IPS DF 19.7 (cell line): ENCODE results near the gene GRAP2.
A peak's percentile ranks its signal among the peaks of the same experiment; 100 is the strongest.

Experiments used
- DNase-seq: peaks from one replicate; pipeline ENCODE4 v3.0.0-alpha.2; 2013; ENCODE audit warnings: low read depth, low spot score

The GRAP2 gene

GRCh38 chr22:39925273-39925672 lies 24.4 kb downstream of the GRAP2 start:
- DNase-seq, result no peak

DNA sequence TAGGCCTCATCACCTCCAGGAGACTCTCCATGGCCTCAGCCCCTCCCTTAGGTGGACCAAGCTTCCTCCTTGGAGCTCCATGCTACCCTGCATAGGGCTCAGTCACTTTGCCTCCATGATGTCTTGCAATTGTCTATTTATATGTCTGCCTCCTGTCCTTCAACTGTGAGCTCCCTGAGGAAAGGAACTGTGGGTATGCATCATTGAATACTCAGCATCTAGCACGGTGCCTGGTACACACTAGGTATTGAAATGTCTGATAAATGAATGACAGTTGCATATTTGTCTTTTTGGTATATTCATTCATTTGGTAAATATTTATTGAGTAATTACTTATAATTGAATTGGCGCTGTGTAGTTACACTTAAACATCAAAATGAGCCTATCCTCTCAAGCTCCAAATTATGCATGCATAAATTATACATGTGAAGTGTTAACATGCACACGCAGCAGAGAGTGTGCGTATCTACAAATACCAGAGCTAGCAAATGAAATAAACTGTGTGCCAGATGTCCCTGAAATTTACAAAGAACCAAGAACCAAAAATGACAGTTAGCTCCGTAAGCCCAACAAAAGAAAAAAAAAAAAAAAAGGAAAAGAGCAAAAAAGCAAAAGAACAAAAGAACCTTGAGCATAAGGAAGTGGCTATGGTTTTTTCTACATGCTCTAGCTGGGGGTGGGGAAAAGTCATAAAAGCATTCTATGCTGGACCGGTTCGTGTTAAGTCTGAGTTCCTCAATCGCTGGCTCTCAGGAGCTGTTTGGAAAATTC lies 25.2 kb downstream of the GRAP2 start:
- no peak for DNase-seq

DNA sequence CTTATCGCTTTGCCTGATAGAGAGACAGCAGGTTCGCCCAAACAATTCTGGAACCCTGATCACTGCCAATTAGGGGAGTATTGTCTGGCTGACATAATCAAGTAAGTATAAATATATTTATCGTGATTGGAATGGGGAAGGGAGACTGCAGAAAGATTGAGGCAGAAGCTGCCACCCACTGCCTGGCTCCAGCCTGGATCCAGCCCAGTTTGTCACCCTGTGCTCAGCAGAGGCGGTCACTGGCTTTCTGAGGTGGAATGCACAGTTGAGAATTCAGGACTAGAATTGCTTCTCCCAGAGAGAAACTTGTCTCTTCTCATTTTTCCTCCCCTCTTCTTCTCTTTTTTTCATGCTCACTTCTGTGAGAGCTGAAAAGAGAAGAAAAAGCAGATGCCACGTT lies 25.9 kb downstream of the GRAP2 start:
- DNase-seq, result no peak

- no peak for DNase-seq
Observed at GRCh38 chr22:39927544-39927943, 26.7 kb downstream of the GRAP2 start.

DNA sequence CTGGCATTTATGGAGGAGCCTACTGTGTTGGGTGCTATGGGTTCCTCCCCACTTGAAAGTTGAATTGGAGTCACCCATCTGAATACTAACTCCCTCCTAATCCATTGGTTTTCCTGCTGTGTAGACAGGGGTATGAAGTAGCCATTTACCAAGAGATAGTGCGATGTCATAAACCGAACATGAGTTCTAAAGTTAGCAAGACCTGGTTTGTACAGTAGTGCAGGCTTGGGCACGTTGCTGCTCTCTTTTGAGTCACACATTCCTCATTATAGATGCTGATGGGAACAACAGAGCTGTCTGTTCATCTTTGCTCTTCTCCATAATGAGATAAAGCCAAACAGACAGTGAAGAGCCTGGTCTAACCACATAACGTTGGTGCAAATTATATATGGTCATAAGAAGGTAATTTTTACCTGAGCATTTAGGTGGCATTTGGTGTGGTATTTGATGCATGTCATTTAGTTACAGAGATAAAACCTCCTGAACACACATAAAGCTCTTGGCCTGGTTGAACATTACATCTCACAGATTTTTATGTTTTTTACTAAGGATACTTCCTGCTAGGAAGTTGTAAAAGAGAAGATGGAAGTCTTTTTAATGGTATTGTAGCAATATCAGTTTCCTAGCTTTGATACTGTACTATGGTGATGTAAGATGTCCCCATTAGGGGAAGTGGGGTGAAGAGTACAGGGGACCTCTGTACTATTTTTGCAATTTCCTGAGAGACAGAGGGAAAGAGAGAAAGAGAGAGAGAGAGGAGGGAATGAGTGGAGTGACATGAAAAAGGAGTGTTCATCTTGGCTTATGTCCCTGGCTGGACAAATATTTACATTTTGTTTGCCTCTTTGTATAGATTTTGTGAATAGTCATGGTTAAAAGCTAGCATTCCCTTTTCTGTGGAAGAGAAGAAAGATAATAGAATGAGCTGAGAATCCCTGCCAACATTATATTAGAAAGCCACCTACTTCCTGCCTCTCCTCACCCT lies 27.9 kb downstream of the GRAP2 start:
- DNase-seq, result no peak

GRCh38 chr22:39931251-39931650 lies 30.4 kb downstream of the GRAP2 start:
- no peak for DNase-seq

- no peak for DNase-seq
Observed at GRCh38 chr22:39932166-39932565, 31.3 kb downstream of the GRAP2 start.

DNA sequence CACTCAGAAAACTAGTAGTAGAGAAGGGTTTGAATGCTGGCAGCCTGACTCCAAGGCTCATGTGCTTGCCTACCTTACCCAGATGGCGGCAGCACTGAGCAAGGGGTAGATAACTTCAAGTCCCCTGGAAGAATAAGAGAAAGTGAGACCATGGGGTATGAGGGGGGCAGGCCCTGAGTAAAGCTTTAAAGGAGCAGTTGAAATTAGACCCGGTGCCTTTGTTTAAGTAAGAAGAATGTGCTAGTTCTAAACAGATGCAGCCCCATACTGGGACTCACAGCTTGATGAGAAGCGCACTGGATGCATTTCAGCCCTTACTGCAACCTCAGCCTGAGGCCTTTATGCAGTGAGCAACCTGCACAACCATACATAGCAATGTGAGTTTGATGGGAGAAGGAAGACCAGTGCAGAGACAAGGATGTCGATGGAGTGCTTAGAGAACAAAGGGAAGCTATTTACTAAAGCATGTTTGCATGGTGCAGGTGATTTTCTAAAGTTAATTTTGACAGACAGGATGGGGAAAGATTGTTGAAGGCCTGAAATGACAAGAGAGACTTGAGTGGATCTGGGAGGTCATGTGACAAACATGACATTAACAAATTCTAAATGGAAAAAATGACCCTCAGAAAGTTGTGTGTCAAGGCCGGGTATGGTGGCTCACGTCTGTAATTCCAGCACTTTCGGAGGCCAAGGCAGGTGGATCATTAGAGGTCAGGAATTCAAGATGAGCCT lies 32.2 kb downstream of the GRAP2 start:
- DNase-seq, result peak; percentile 94

DNA sequence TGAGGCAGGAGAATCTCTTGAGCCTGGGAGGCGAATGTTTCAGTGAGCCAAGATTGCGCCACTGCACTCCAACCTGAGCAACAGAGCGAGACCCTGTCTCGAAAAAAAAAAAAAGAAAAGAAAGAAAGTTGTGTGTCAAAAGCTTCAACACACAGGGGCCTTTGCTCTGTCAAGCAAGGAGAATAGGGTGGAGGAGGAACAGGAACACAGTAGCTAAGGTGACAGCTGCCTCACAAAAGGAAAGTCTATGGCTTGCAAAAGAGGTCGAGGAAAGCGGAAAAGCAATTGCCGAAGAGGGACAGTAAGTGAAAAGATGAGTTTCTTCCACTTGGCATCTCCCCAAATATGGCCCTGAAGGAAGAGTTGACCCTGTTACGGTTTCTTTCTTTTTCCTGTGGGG lies 32.9 kb downstream of the GRAP2 start:
- DNase-seq, result no peak

GRCh38 chr22:39935116-39935515 lies 34.2 kb downstream of the GRAP2 start:
- no peak for DNase-seq

DNA sequence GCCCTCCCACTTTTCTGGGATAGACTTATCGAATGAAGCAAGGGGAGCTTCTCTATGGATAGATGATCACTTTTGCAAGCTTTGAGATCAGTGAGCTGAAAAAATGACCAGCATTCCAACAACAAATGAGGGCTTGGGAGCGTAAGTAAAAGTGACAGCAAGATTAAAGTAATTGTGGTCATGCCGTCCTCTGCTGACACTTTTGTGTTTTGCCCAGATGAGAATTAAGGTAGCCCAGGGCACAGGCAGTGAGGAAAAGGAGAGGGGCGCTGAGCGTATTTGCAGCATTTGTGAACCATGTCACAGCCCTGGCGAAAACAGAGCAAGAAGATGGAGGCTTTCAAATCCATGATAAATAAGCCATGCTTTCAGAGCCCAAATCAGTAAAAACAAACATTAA lies 34.7 kb downstream of the GRAP2 start:
- DNase-seq, result no peak

- DNase-seq, result no peak
Observed at GRCh38 chr22:39936523-39937145, 35.8 kb downstream of the GRAP2 start.

DNA sequence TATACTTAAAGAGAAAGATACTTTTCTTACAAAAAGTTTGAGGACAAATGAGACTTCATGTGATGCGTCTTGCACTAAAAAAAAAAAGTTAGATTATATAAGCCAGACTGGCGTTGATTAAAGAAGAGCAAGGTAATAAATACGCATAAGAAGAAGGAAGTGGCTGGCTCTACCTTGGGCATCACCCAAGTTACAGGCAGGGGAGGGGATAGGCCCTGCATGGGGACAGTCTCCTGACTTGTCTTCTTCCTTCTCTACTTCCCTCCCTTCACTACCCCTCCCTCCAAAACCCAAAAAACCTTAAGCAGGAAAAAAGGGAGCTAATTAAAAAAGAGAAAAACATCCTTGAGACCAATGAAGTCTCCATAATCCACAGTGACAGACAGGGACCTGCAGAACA lies 37.0 kb downstream of the GRAP2 start:
- DNase-seq, result no peak

DNA sequence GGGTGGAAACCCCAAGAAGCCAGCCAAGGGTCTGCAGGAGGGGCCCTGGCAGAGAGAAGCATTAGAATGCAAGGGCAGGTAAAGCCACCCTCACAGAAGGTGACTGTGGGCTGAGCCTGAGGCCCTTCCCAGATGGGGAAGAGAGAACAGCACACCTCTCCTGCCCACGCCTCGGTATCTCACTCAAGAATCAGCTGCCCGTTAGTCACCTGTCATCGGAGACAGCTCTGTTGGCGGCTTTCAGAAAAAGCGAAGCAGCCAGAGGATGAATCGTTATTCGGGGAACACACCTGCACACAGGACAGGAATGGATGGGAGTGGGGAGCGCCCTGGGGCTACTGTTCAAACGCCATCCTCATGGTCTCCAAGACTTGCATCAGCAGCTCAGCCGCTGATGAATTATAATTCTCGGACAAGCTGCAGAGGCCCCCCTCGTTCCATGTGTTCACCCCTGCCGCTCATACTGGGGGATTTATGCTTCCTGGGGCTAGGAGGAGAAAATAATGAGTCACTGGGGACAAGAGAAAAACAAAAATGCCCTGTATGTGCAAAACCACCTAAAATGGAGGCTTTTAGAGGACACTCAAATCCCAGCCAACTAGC lies 37.7 kb downstream of the GRAP2 start:
- DNase-seq, result no peak

GRCh38 chr22:39939830-39940229 lies 38.9 kb downstream of the GRAP2 start:
- no peak for DNase-seq

- no peak for DNase-seq
Observed at GRCh38 chr22:39940757-39941305, 39.9 kb downstream of the GRAP2 start.

DNA sequence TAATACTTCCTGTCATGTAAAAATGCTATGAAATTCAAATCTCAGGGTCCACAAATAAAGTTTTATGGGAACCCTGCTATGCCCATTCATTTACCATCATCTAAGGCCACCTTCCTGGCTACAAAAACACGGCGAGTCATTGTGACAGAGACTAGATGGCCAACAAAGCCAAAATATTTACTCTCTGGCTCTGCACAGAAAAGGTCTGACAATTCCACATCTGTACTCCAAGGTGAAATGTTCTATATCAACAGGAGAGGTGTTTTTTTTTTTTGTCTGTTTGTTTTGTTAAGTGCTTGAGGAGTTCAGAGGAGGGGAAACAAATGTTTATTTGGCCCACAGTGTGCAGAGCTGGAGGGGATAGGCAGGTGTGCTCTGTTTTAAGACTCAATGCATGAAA lies 40.7 kb downstream of the GRAP2 start:
- DNase-seq, result no peak

GRCh38 chr22:39942439-39943230 lies 41.8 kb downstream of the GRAP2 start:
- DNase-seq, result no peak

DNA sequence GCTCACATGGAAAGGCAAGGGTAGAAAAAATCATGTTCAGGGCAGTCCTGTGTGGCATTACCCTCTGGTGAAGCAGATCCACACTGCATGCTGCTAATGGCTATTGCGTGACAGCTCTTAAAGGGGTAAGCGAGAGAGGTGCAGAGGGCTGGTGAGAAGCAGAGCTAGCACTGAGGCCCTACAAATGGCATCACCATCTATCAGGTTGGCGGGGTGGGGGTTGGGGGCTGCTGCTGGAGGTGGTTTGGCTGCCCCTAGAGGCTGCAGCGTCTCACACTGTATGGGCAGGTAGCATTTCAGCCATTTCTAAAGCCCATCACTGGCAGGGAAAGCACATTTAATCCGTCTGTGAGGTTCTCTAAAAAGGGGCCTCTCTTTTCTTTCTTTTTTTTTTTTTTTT lies 42.5 kb downstream of the GRAP2 start:
- DNase-seq, result no peak
